ENCODE measurements around the gene TGM2.
A peak's percentile ranks its signal among the peaks of the same experiment; 100 is the strongest.

TGM2 gene

DNA sequence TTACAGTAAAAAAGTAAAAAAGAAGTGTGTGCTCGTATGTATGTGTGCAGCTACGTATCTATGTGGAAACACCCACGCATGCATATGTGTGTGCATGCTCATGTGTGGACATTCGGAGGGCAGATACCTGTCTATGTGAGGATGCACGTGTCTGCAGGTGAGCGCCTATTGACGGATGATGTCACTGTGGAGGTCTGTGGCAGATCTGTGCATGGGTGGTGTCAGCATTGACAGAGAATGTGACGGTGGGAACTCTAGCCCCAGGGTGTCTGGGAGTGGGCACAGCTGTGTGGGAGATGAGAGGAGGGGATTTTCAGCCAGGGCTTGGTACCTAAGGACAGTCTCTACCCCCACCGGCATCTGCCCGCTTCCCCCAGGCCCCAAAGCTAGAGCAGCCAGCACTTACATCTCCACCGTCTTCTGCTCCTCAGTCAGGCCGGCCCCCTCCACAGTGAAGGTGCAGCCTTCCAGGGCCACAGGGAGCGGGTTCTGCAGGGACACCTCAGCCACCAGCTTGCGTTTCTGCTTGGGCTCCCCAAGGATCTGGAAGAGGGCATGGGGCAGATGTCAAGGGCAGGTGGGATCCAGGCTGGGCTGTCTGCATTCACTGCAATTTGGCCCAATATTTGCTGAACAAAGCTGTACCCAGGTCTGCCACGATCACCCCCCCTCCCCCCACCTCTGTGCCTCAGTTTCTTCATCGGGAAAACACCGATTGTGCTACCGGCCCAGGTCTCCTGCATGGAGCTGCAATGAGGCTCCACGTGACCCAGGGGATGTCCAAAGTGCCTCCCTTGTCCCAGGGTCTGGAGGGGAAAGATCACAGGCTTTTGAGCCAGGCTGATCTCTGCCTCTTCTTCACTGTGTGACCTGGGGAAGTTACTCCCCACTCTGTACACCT is 34.1 kb downstream of the TGM2 start:
- no peak for DNase-seq (ENCODE audit: low spot score)

GRCh38 chr20:38129893-38130609 is 35.0 kb downstream of the TGM2 start:
- DNase-seq (ENCODE audit: low spot score): no peak

DNA sequence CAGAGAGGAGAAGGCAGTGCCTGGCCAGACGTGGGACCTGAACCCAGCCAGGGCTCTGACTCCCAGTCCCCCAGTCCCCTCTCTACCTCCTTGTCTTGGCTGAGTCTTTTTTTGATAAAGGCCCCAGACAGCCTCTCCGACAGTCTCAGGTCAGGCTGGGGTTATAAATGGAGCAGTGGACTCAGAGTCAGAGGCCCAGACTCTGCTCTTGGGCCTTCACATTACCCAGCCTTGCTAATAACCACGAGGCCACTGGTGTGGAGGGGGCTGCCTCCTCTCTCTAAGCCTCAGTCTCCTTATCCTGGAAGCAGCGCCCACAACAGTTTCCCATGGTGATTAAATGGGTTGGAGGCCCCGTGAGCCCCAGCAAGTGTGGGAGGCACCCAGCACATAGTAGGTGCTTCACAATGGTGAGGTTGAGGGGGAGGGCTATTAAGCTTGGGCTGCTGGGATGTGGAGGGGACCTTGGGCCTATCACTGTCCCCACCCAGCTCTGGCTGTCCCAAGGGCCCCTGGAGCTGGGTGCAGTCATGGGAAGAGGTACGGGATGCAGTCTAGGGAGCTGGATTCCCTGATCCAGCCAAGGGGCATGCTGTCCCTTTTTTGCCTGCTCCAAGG is 35.7 kb downstream of the TGM2 start:
- DNase-seq (ENCODE audit: low spot score): no peak

GRCh38 chr20:38128691-38129090 is 36.4 kb downstream of the TGM2 start:
- DNase-seq (ENCODE audit: low spot score): no peak

- DNase-seq (ENCODE audit: low spot score): no peak
These were observed 37.0 kb downstream of the TGM2 start for GRCh38 chr20:38127920-38128528.

DNA sequence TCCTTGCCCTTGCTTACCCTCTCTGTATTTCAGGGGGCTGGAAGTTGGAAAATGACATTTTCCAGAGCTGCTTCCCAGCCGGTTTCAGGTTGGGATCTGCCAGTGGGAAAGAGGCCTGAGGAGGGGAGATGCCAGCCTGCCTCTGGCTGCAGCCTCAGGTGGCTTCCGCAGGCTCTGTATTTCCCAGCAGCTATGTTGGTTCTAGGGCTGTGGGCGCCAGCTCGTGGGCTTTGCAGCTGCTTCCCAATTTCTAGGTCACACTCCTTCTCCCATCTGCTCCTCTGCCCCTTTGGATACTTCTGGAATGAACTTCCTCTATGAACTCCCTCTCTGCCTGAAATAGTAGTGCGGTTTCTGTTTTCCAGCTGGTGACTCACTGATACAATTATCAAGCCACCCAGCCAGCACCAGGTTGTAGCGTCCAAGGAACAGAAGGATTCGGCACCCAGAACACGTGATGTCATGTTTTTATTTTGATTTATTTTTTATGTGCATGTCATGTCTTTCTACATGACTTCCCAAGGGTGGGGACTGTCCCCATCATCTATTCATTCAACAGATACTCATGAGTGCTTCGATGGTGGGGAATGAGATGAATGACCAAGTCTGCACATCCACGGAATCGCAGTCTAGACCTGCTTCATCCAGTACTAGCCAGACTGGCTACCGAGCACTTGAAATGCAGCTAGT is 38.0 kb downstream of the TGM2 start:
- DNase-seq (ENCODE audit: low spot score): no peak

GRCh38 chr20:38126146-38126921 is 38.7 kb downstream of the TGM2 start:
- DNase-seq (ENCODE audit: low spot score): no peak

GRCh38 chr20:38125157-38126056 is 39.7 kb downstream of the TGM2 start:
- no peak for DNase-seq (ENCODE audit: low spot score)

- no peak for DNase-seq (ENCODE audit: low spot score)
These were observed 42.0 kb downstream of the TGM2 start for GRCh38 chr20:38123021-38123587.

- DNase-seq (ENCODE audit: low spot score): no peak
These were observed 43.3 kb downstream of the TGM2 start for GRCh38 chr20:38121741-38122140.

GRCh38 chr20:38120625-38120988 is 44.5 kb downstream of the TGM2 start:
- no peak for DNase-seq (ENCODE audit: low spot score)

DNA sequence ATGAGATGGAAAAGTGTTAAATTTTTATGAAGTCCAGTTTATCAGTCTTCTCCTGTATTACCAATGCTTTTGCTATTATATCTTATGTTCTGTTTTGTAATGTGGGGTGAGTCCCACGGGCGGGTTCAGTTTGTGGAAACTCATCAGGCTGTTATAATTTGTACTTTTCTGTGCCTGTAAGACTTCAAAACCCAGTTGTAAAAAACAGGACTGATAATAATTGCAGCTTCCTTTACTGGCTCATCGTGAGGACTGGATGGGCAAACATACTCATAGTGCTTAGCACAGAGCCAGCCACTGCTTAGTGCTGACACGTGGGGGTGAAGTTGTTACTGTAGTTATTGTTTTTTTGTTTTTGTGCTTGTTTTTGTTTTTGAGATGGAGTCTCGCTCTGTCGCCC is 45.6 kb downstream of the TGM2 start:
- no peak for DNase-seq (ENCODE audit: low spot score)

DNA sequence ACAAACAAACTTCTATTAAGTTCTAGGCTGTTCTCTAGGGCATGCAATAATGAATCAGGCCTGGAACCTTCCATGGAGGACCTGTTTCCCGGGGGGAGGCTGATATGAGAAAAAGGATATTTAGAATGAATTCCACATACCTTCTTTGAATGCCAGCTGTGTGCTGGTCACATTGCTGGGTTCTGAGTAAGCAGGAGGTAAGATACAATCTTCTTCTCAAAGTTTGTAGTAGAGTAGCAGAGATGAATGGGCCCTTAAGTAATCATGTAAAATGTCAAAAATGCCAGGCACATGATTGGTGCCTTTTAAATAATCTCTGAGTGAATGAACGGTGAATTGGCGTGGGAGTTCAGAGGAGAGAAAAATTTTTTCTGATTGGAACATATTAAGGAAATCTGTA is 47.4 kb downstream of the TGM2 start:
- DNase-seq (ENCODE audit: low spot score): no peak

- DNase-seq (ENCODE audit: low spot score): no peak
These were observed 47.9 kb downstream of the TGM2 start for GRCh38 chr20:38117205-38117604.

DNA sequence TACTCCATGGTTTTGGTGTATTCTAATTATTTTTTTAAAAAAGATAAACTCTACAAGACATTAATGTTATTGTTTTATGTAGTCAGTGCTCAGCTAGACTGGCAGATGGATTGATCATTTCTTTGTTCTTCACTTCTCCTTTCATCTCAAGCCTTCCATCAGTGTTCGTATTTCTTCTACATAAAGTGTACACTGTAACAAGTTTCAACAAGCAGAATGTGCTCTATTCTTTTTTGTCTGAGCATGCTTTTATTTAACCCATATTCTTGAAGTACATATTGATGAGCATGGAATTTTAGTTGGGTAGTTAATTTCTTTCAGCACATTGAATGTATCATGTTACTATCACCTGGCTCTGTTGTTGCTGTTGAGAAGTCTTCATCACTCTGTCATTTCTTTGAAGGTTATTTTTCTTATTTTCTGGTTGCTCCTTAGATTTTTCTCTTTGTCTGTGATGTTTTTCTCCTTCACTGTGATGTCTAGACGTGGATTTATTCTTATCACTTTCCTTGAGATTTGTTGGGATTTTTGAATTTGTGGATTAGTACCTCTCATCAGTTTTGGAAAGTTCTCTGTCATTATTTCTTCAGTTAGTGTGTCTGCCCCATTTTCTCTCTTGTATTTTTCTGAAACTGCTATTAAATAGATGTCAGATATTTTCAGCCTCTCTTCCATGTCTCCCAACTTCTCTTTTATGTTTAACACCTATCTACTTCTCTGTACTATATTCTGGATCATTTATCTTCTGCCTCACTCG is 48.5 kb downstream of the TGM2 start:
- DNase-seq (ENCODE audit: low spot score): no peak

GRCh38 chr20:38115896-38116295 is 49.2 kb downstream of the TGM2 start:
- no peak for DNase-seq (ENCODE audit: low spot score)

DNA sequence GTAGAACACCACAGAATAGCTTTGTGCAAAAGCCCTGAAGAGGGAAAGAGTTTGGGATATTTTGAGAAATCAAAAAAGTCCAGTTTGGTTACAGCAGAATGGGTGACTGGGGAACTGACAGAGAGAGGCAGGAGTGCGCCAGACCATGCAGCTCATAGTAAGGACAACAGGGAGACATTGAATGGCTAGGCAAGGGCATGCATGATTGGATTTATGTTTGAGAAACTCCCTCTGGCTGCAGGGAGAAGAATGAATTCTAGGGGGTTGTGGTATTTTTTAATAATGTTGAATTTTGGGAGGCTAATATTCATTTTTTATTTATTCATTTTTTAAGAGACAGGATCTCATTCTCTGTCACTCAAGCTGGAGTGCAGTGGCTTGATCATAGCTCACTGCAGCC is 49.9 kb downstream of the TGM2 start:
- peak; percentile 30 for DNase-seq (ENCODE audit: low spot score)

GRCh38 chr20:38114353-38114791 is 50.7 kb downstream of the TGM2 start:
- DNase-seq (ENCODE audit: low spot score): no peak
